ENCODE measurements around the gene C19orf33.

The C19orf33 gene

DNA sequence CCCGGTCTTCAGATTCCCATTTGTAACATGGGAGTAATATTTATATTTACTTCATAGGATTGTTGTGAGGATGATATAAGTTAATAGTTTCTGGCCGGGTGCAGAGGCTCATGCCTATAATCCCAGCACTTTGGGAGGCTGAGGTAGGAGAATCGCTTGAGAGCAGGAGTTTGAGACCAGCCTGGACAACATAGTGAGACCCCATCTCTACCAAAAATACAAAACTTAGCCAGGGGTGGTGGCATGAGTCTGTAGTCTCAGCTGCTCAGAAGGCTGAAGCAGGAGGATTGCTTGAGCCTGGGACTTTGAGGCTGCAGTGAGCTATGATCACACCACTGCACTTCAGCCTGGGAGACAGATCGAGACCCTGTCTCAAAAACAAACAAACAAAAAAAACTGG, 42.8 kb downstream of the C19orf33 start:
- no peak for DNase-seq

DNA sequence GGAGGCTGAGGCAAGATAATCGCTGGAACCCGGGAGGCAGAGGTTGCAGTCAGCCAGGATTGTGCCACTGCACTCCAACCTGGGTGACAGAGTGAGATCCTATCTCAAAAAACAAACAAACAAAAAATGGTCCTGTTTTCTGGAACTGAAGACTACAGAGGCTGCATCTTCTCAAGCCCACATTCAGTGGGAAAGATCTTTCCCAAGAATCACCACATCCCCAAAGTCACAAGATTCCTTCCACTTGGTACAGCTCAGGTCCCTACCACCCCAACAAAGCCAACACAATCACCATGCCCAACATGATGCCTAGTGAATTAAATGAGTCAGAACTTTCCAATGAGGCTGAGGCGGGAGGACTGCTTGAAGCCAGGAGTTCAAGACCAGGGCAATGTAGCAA, 46.8 kb downstream of the C19orf33 start:
- no peak for DNase-seq

- no peak for DNase-seq
These were observed 47.9 kb downstream of the C19orf33 start for GRCh38 chr19:38351865-38352395.

DNA sequence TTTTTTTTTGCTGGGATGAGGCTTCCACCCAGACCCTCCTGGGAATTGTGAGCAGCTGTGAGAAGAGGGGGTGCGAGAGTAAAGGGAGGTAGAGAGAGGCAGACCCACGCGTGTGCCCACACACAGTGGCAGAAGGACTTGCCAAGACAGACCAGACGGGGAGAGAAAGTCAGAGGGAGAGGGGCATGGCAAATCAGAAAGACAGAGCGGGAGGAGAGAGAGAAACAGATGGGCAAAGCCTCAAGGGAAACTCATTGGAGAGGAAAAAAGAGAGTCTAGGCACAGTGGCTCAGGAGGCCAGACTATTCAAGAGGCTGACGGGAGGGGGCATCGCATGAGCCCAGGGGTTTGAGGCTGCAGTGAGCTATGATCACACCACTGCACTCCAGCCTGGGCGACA, 48.6 kb downstream of the C19orf33 start:
- no peak for DNase-seq
